ENCODE measurements around the gene WNT1.

Gene WNT1

DNA sequence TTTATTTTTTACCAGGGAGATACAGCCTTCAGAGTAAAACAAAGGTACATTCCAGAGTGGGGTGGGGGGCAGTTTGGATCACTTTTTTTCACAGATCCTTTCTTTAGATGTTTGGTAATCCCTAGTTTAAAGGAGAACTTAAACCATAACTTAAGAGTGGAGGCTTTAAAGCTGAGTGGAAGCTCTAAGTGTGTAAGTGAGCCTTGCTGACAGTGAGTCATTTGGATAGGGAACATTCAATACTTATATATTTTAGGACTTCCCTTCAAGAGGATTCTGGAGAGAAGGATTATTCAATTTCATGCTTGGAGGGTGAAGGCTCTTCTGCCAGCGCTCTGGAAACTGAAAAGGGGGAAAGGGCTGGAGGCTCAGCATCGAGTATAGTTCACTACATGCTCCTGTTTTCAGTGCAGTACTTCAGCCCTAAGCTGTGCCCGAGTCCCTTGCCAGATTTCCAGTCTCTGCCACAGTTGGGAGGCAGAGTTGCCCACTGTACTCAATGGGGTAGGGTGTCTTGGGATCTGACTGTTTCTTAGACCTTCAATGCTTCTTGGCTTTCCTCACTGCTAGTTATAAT is 32.1 kb downstream of the WNT1 start:
- no peak for ATAC-seq (replicated peaks; ENCODE audit: extremely low read depth, poor library complexity, severe bottlenecking)
- Mint-ChIP-seq H3K27ac (ENCODE audit: low read depth) (peak overlapping the region; percentile 22), H3K4me3 (no peak overlapping the region), H3K27me3 (no peaks in the 10 kb centered on the region), H3K36me3 (ENCODE audit: insufficient read depth) (peaks cover 57% of the 10 kb centered on the region), H3K4me1 (peaks cover 15% of the 10 kb centered on the region), H3K9me3 (no peaks in the 10 kb centered on the region)
- DNase-seq (ENCODE audit: low spot score in 2 of 2) = no peak

DNA sequence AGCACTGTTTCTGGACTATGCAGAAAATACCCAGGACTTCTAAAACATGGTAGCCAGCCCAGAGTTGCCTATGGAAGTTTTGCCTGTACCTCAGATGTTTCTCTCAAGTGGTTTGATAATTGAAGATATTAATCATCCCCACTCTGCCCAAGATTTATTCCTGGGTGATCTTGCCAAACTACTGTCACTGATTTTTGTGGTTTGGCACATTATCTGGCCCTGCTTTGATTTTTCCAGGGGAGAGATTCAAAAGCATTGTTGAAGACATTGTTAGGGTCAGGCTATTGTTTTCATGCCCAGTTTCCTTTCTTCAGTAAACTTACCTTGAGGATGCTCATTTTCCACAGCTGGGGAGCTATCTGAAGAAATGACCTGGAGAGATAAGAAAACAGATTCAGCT is 34.6 kb downstream of the WNT1 start:
- DNase-seq (ENCODE audit: low spot score in 2 of 2) (no peak), ATAC-seq (replicated peaks; ENCODE audit: extremely low read depth, poor library complexity, severe bottlenecking) (no peak)
- Mint-ChIP-seq H3K9me3 (no peaks in the 10 kb centered on the region), H3K4me3 (no peak overlapping the region), H3K27me3 (no peaks in the 10 kb centered on the region), H3K27ac (ENCODE audit: low read depth) (no peak overlapping the region), H3K36me3 (ENCODE audit: insufficient read depth) (peaks cover 54% of the 10 kb centered on the region), H3K4me1 (peaks cover 38% of the 10 kb centered on the region)

DNA sequence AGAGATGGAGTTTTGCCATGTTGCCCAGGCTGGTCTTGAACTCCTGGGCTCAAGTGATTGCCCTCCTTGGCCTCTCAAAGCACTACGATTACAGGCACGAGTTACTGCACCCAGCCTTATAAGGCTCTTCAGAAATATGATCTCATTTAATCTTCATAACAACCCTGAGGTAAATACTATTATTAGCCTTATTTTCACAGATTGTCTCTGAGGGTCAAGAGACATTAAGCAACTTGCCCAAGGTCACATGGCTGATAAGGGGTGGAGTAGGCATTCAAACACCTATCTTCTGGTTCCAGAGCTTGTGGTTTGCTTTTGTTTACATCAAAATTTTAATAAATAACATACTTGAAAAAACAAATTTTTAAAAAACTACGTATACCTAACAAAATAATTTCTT is 35.3 kb downstream of the WNT1 start:
- Mint-ChIP-seq H3K4me1 (peaks cover 41% of the 10 kb centered on the region), H3K27me3 (no peaks in the 10 kb centered on the region), H3K27ac (ENCODE audit: low read depth) (no peak overlapping the region), H3K36me3 (ENCODE audit: insufficient read depth) (peaks cover 55% of the 10 kb centered on the region), H3K9me3 (no peaks in the 10 kb centered on the region), H3K4me3 (no peak overlapping the region)
- DNase-seq (ENCODE audit: low spot score in 2 of 2) (no peak), ATAC-seq (replicated peaks; ENCODE audit: extremely low read depth, poor library complexity, severe bottlenecking) (no peak)

DNA sequence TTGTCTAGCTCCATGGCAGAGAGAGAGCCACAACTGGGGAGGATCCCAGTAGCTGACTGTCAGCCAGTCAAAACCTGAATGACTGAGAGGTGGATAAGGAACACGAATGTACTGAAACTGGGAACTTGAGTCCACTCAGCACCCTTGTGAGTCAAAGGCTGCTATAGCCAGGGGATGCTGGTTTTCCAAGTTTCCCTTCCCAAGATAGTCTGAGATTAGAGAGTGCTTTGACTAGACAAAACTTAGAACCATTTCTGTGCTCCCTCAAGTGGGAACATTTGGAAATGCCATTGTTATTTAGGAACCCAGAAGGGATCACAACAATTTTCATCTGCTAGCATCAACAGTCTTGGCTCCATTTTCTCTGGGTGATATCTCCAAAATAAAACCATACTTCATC is 36.4 kb downstream of the WNT1 start:
- no peak for ATAC-seq (replicated peaks; ENCODE audit: extremely low read depth, poor library complexity, severe bottlenecking)
- H3K27ac Mint-ChIP-seq (ENCODE audit: low read depth) = peak overlapping the region; percentile 44
- H3K4me1 Mint-ChIP-seq = peaks cover 50% of the 10 kb centered on the region
- peaks cover 50% of the 10 kb centered on the region for H3K36me3 Mint-ChIP-seq (ENCODE audit: insufficient read depth)
- no peak for DNase-seq (ENCODE audit: low spot score in 2 of 2)
- H3K27me3 Mint-ChIP-seq = no peaks in the 10 kb centered on the region
- no peaks in the 10 kb centered on the region for H3K9me3 Mint-ChIP-seq
- H3K4me3 Mint-ChIP-seq = no peak overlapping the region

DNA sequence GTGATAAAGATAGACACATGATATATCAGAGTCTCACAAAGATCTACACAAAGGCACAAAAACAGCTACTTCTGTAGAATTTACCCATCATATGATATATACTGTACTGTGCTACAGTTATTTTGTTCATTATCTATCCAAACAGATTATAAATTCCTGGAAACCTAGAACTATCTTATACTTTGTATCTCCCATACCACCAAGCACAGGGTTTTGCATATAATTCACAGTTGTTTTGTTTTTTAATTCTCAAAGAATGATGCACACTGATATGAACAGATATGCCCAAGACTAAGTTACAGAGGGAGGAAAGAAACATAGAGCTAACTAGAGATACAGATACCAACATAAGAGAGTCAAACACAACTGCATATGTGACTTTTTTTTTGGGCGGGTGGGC is 37.1 kb downstream of the WNT1 start:
- ATAC-seq (replicated peaks; ENCODE audit: extremely low read depth, poor library complexity, severe bottlenecking) (no peak), DNase-seq (ENCODE audit: low spot score in 2 of 2) (no peak)
- H3K9me3 Mint-ChIP-seq = no peaks in the 10 kb centered on the region
- H3K4me3 Mint-ChIP-seq = no peak overlapping the region
- peaks cover 56% of the 10 kb centered on the region for H3K4me1 Mint-ChIP-seq
- H3K36me3 Mint-ChIP-seq (ENCODE audit: insufficient read depth) = peaks cover 49% of the 10 kb centered on the region
- no peak overlapping the region for H3K27ac Mint-ChIP-seq (ENCODE audit: low read depth)
- no peaks in the 10 kb centered on the region for H3K27me3 Mint-ChIP-seq

DNA sequence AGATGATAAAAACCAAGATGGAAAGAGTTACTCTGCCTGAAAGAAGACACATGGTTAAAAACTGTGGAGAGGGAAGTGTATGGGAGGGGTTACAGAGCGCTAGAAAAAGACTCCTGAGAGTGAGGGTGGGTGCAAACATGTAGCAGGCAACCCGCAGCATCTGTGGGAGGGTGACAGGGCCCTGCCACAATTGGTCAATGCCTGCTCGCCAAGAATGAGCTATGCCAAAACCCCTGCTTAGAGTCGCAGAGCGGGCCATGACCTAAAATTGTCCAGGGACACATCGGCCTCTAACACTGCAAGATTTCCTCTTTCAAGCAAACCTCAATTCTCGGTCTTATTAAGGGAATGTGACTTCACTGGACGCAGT is 39.8 kb downstream of the WNT1 start:
- DNase-seq (ENCODE audit: low spot score in 2 of 2) (no peak), ATAC-seq (replicated peaks; ENCODE audit: extremely low read depth, poor library complexity, severe bottlenecking) (peak; percentile 5)
- H3K36me3 Mint-ChIP-seq (ENCODE audit: insufficient read depth) = peaks cover 34% of the 10 kb centered on the region
- H3K27ac Mint-ChIP-seq (ENCODE audit: low read depth) = peak overlapping the region; percentile 98
- no peaks in the 10 kb centered on the region for H3K27me3 Mint-ChIP-seq
- peaks cover 56% of the 10 kb centered on the region for H3K4me1 Mint-ChIP-seq
- H3K9me3 Mint-ChIP-seq = no peaks in the 10 kb centered on the region
- peak overlapping the region; percentile 89 for H3K4me3 Mint-ChIP-seq

DNA sequence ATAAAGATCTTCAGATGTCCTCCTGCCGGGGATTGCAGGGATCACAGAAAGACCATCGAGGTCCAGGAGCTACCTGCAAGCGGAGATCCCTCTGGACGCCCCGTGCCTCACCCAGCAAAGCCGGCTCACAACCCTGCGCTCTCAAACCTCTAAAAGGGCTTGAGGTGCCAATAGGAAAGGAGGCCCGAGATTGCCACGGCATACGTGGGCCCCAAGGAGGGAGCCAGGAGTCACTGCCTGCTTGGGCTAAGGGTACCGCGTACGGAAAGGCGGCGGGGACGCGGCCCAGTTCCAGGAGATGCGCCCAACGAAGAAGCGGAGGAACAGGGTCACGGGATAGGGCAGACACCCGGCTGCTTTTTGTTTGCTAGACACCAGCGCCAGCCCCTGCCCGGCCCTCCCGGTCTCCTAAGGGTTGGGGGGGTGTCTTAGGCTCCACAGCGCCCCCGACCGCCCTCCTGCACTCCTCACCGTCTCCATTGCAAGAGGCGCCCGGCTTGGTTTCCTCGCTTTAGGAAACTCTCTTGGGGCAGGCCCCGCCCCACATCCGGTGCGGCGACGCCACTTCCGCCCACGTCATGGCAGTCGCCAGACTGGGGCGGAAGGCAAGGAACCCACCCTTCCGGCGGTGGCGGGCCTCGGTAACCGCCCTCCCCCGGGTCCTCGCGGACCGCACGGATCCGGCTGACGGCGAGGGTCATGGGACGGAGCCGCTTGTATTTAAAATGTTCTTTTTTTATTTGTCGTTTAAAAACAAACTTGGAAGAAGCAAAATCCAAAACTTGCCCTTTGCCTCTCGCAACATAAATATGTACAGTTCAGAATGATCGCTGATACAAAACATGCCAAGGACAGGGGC is 40.4 kb downstream of the WNT1 start, which contains the start of gene PRKAG1:
TSS of gene PRKAG1 (minus strand) at position 516 of the 859 bp plus-strand sequence. CDS start at position 480, 36 bp downstream.
- Mint-ChIP-seq H3K27ac (ENCODE audit: low read depth) (peak within 1 kb of the TSS; percentile 98), H3K4me3 (peak within 1 kb of the TSS; percentile 89), H3K27me3 (no peaks in the 10 kb centered on the region), H3K9me3 (no peaks in the 10 kb centered on the region), H3K4me1 (peaks cover 56% of the 10 kb centered on the region), H3K36me3 (ENCODE audit: insufficient read depth) (peaks cover 28% of the 10 kb centered on the region)
- ATAC-seq (replicated peaks; ENCODE audit: extremely low read depth, poor library complexity, severe bottlenecking) (peak; percentile 92), DNase-seq (ENCODE audit: low spot score in 2 of 2) (peak; percentile 95 to 98)

DNA sequence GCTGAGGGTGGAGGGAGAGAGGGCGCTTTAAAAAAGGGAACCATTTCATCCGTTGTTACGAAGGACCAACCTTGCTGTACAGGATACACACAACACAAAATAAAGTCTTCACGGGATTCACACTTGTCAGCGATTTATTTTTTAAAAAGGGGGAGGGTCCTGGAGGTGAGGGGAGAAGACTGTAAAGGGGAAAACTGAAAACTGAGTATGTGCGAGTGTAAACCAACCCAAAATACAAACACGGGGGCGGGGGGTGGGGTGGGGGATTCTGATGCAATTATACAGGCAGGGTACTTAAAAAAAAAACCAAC is 41.0 kb downstream of the WNT1 start:
- Mint-ChIP-seq H3K4me1 (peaks cover 55% of the 10 kb centered on the region), H3K36me3 (ENCODE audit: insufficient read depth) (peaks cover 28% of the 10 kb centered on the region), H3K27me3 (no peaks in the 10 kb centered on the region), H3K27ac (ENCODE audit: low read depth) (peak overlapping the region; percentile 98), H3K9me3 (no peaks in the 10 kb centered on the region), H3K4me3 (peak overlapping the region; percentile 89)
- DNase-seq (ENCODE audit: low spot score in 2 of 2) = no peak
- ATAC-seq (replicated peaks; ENCODE audit: extremely low read depth, poor library complexity, severe bottlenecking) = peak; percentile 22

DNA sequence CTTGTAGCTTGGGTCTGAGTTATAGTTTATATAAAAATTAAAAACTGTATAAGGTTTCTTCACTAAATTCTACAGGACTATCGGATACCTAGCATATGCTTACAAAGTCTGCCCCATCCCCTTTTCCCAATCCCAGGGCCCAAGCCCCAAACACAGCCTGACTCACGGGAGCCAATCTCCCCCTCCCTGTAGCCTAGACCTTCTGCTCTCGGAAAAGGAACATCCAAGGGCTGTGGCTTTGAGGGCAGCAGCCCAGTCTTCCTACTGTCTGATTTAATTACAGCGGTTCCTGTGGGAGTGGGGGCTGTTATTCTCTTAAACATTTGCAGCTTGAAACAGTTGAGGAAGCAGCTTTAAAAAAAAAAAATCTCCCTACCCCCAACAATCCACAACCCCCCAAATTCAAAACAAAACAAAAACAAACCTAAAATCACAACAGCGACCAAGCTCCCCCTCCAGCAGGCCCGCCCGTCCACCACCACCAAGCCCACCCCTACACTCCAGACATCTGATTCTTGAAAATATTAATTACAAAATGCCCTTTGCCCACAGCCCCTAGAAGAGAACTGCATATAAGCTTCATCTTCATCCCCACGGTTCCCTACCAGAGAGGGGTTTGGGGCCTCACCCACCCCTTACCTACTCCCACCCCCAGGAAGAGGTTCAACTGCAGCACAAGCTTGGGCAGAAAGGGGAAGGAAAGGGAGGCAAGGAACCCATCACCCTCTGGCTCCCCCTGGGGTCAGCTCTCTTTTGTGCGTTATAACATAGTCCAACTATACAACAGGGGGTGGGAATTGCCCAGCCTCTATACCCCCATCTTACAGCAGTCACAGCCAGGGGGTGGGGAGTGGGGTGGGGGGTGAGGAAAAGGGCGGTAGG is 41.6 kb downstream of the WNT1 start:
- Mint-ChIP-seq H3K27ac (ENCODE audit: low read depth) (peak overlapping the region; percentile 98), H3K4me1 (peaks cover 50% of the 10 kb centered on the region), H3K36me3 (ENCODE audit: insufficient read depth) (peaks cover 31% of the 10 kb centered on the region), H3K9me3 (no peaks in the 10 kb centered on the region), H3K4me3 (peak overlapping the region; percentile 89), H3K27me3 (no peaks in the 10 kb centered on the region)
- DNase-seq (ENCODE audit: low spot score in 2 of 2) = no peak
- no peak for ATAC-seq (replicated peaks; ENCODE audit: extremely low read depth, poor library complexity, severe bottlenecking)

DNA sequence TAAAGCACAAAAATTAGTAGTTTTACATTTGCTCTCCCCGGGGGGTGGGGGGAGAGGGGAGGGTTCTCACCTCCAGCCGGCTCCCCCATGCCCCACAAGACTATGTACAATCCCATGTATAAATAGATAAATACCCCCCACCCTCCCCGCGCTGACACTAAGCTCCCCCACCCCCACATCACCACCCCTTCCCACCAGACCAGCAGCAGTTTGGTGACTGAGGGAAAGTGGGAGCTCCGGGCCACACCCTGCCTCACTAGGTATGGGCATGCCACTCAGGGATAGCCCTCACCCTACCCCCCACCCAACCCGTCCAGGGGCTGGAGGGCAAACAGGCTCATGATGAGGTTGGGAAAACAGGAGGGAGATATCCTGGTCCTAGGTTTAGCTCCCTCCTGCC is 42.3 kb downstream of the WNT1 start:
- ATAC-seq (replicated peaks; ENCODE audit: extremely low read depth, poor library complexity, severe bottlenecking) = no peak
- Mint-ChIP-seq H3K27ac (ENCODE audit: low read depth) (peak overlapping the region; percentile 98), H3K36me3 (ENCODE audit: insufficient read depth) (peaks cover 35% of the 10 kb centered on the region), H3K4me1 (peaks cover 45% of the 10 kb centered on the region), H3K9me3 (no peaks in the 10 kb centered on the region), H3K4me3 (no peak overlapping the region), H3K27me3 (no peaks in the 10 kb centered on the region)
- no peak for DNase-seq (ENCODE audit: low spot score in 2 of 2)

DNA sequence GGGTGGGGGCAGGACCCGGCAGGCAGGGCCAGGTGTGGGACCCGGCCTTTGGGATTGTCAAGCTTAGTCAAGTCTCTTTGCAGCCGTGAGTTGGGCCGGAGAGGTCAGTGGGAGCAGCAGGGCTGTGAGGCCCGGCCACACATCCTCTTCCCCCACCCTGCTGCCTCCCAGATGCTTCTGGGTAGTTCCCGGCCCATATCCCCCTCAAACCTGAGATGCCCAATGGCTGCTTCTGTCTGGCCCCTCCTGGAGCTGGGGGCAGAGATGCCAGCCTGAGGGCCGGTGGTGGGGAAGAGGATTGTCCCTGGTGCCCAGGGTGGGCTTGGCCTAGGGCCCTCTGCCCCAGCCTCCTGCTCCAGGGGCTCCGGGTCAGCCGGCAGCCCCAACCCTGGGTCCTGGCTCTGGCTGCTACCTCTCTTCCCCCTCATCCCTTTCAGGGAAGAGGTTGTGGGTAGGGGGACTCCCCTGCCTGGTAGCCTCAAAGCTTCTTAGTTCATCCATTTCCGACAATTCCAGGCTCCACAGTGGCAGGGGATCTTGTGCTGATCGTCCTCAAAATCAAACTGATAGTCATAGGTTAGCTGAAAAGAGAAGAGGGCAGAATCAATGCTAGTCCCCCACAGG is 43.3 kb downstream of the WNT1 start:
- peaks cover 43% of the 10 kb centered on the region for H3K36me3 Mint-ChIP-seq (ENCODE audit: insufficient read depth)
- no peaks in the 10 kb centered on the region for H3K9me3 Mint-ChIP-seq
- ATAC-seq (replicated peaks; ENCODE audit: extremely low read depth, poor library complexity, severe bottlenecking) (no peak), DNase-seq (ENCODE audit: low spot score in 2 of 2) (no peak)
- H3K27ac Mint-ChIP-seq (ENCODE audit: low read depth) = peak overlapping the region; percentile 91
- no peak overlapping the region for H3K4me3 Mint-ChIP-seq
- H3K27me3 Mint-ChIP-seq = no peaks in the 10 kb centered on the region
- peaks cover 38% of the 10 kb centered on the region for H3K4me1 Mint-ChIP-seq

DNA sequence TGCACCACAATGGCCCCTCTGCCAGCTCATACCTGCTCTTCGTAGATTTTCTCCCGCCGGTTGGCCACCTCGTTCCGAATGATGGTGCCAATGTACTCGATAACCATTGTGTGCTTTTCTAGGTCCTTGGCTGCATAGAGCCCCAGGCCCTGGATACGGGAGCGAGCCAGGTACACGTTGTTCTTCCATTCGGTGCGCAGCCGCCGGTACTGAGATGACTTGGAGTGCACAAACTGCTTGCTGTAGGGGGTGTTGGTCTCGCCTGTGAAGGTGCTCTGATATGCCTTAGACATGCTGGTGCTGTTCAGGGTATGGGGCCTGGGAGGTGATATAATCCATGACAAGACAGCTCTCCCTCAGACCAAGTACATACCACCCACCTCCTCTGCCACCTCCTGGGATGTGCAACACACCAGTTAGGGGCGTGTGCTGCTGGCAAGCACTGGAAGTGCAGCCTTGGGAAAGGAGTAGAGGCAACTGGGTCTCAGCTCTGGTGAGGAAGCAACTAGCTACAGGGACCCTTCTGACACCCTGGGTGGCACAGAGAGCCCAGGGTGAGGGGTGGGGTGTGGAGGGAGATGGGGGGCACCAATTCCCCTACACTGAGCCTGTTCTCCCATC is 44.5 kb downstream of the WNT1 start:
- DNase-seq (ENCODE audit: low spot score in 2 of 2) = no peak
- Mint-ChIP-seq H3K27ac (ENCODE audit: low read depth) (peak overlapping the region; percentile 91), H3K9me3 (no peaks in the 10 kb centered on the region), H3K36me3 (ENCODE audit: insufficient read depth) (peaks cover 50% of the 10 kb centered on the region), H3K4me3 (no peak overlapping the region), H3K4me1 (peaks cover 25% of the 10 kb centered on the region), H3K27me3 (no peaks in the 10 kb centered on the region)
- no peak for ATAC-seq (replicated peaks; ENCODE audit: extremely low read depth, poor library complexity, severe bottlenecking)

Data from central memory CD8-positive, alpha-beta T cell (primary cell).